ENCODE results near the gene BRICD5.
A peak's percentile ranks its signal among the peaks of the same experiment; 100 is the strongest.

GRCh38 chr16:2194852-2195321, 15.8 kb downstream of the BRICD5 start:
- TF ChIP-seq POLR2A (IDR thresholded peaks at IDR 0.05; ENCODE audit: low read depth), result no peak
- TF ChIP-seq, protein P1, sequence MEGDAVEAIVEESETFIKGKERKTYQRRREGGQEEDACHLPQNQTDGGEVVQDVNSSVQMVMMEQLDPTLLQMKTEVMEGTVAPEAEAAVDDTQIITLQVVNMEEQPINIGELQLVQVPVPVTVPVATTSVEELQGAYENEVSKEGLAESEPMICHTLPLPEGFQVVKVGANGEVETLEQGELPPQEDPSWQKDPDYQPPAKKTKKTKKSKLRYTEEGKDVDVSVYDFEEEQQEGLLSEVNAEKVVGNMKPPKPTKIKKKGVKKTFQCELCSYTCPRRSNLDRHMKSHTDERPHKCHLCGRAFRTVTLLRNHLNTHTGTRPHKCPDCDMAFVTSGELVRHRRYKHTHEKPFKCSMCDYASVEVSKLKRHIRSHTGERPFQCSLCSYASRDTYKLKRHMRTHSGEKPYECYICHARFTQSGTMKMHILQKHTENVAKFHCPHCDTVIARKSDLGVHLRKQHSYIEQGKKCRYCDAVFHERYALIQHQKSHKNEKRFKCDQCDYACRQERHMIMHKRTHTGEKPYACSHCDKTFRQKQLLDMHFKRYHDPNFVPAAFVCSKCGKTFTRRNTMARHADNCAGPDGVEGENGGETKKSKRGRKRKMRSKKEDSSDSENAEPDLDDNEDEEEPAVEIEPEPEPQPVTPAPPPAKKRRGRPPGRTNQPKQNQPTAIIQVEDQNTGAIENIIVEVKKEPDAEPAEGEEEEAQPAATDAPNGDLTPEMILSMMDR (IDR thresholded peaks at IDR 0.05), result peak in 2 of 3 experiments; percentile 13 to 37
